Spleen (tissue), 11 donors: ENCODE results near the gene LRRC52. TPM values are rescaled to one million over a fixed set of nuclear protein-coding genes. Genes with fewer than 3 reads are reported as not detected.

Experiments used
- DNase-seq: peaks from one replicate; pipeline ENCODE4 v3.0.0-alpha.2; 2020
- H3K27ac ChIP-seq, 8 donors: fragments of 200-600 bp; sonication (generic) in 7 of 8; 1 replicate in 4 of 8; 2 replicates in 4 of 8; pipeline versions ENCODE4 v1.5.0 to v1.8.0; 2016 to 2021; ENCODE audit warnings: inconsistent platforms in 4 of 8, mild to moderate bottlenecking in 4 of 8, moderate library complexity in 1 of 8
- H3K27me3 ChIP-seq, 7 donors: fragments of 200-600 bp; sonication (generic) in 6 of 7; replicated peaks in 1 of 7; 1 replicate in 4 of 7; 2 replicates in 3 of 7; pipeline versions ENCODE4 v1.5.0 to v1.8.0; 2016 to 2021; ENCODE audit warnings: inconsistent platforms in 3 of 7, mild to moderate bottlenecking in 1 of 7
- H3K36me3 ChIP-seq, 6 donors: fragments of 200-600 bp; sonication (generic) in 5 of 6; 1 replicate in 4 of 6; 2 replicates in 2 of 6; pipeline versions ENCODE4 v1.5.0 to v1.8.0; 2016 to 2021; ENCODE audit warnings: inconsistent platforms in 2 of 6
- H3K4me1 ChIP-seq, 6 donors: fragments of 200-600 bp; sonication (generic) in 5 of 6; 1 replicate in 3 of 6; 2 replicates in 3 of 6; pipeline versions ENCODE4 v1.5.0 to v1.8.0; 2016 to 2021; ENCODE audit warnings: inconsistent platforms in 3 of 6
- H3K4me3 ChIP-seq, 8 donors: fragments of 200-600 bp; sonication (generic) in 7 of 8; 1 replicate in 4 of 8; 2 replicates in 4 of 8; pipeline versions ENCODE4 v1.5.0 to v1.8.0; 2016 to 2021; ENCODE audit warnings: inconsistent platforms in 4 of 8, mild to moderate bottlenecking in 4 of 8, moderate library complexity in 2 of 8
- H3K9me3 ChIP-seq, 8 donors: fragments of 200-600 bp; sonication (generic) in 7 of 8; 1 replicate in 4 of 8; 2 replicates in 4 of 8; pipeline versions ENCODE4 v1.5.0 to v1.8.0; 2016 to 2021; ENCODE audit warnings: inconsistent platforms in 4 of 8
- POLR2A ChIP-seq, 3 donors: fragments of 450-650 bp; IDR thresholded peaks; one replicate each; pipeline ENCODE4 v1.5.1; 2017; ENCODE audit warnings: antibody characterized with exemption in 3 of 3, mild to moderate bottlenecking in 1 of 3
- POLR2AphosphoS5 ChIP-seq, 3 donors: sonication (generic); formaldehyde crosslinking; IDR thresholded peaks; one replicate each; pipeline ENCODE4 v1.5.1; 2017; ENCODE audit warnings: antibody characterized with exemption in 3 of 3
- WGBS, 5 donors: extraction: QIAGEN DNeasy Blood & Tissue Kit in 3 of 5; methylation state at CpG; one replicate each; pipeline versions ENCODE4 v1.1.5 to v1.1.7; 2013 to 2018; 5-methylcytosine and 5-hydroxymethylcytosine counted together
- intact Hi-C: fragments of 100-400 bp; cut with DNase I; formaldehyde crosslinking; loops from one replicate; pipeline ENCODE4 v1.15.0; 2023; ENCODE audit warnings: low total_unique reads
- polyA plus RNA-seq, 3 donors: library from polyadenylated mRNA; stranded (reverse); fragments of 200-250 nt; gene quantifications; one replicate each; pipeline ENCODE4 v1.2.1, GENCODE V29; 2013
- total RNA-seq, 7 donors: library from RNA; depleted of rRNA in 3 of 7; stranded (reverse); fragments of >200 nt in 3 of 7; fragmentation: NEBNext Ultra II Directional in 4 of 7; extraction: Animal tissue kit (Norgen Biotek cat#: 25700) in 4 of 7; gene quantifications; one replicate each; pipeline versions ENCODE4 v1.1.0 to v1.2.1, GENCODE V29; 2016 to 2021
- TF ChIP-seq, protein P1 (sequence below), 11 experiments: fragments of 200-600 bp in 7 of 11; fragments of 450-650 bp in 4 of 11; sonication (generic) in 4 of 11; IDR thresholded peaks in 8 of 11; conservative IDR thresholded peaks in 3 of 11; 1 replicate in 7 of 11; 2 replicates in 4 of 11; pipeline versions ENCODE4 v1.4.0 to v1.8.0; 2016 to 2021; ENCODE audit warnings: antibody characterized with exemption in 11 of 11, inconsistent platforms in 4 of 11, mild to moderate bottlenecking in 1 of 11
- donor health status: healthy with polysubstance abuse.
- donor health status: DM: no; HTN: no; CAD: no; lungs with moderate emphysema.
- donor health status: DM: no; HTN: no; CAD: no.
- donor health status: Bipolar disorder and iron deficiency.
- donor health status: healthy.
- donor health status: DM: no; HTN: no; CAD: no.
- donor health status: DM: yes; HTN: yes; CAD: no.

The LRRC52 gene
- total and polyA plus RNA-seq, 10 donors: not detected

DNA sequence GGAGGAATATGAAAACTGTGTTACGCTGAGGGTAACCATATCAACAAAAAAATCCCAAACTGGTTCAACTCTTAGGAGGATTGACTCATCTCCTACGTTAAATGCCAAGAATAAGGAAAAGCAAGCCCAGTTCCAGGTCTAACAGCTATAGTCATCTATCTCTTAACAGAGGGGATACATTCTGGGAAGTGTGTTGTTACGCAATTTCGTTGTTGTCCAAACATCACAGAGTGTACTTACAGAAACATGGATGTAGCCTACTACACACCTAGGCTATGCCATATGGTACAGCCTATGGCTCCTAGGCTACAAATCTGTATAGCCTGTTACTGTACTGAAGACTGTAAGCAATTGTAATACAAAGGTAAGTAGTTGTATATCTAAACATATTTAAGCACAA lies 23.2 kb upstream of the LRRC52 start:
- no peaks in the 10 kb centered on the region for H3K4me1 ChIP-seq
- no peak overlapping the region for H3K4me3 ChIP-seq
- H3K9me3 ChIP-seq: peaks cover 0 to 37% (median 20%) of the 10 kb centered on the region in 8 donors
- peaks cover 0 to 11% (median 0%) of the 10 kb centered on the region in 7 donors for H3K27me3 ChIP-seq
- intact Hi-C loops: no loop called here
- TF ChIP-seq, protein P1, sequence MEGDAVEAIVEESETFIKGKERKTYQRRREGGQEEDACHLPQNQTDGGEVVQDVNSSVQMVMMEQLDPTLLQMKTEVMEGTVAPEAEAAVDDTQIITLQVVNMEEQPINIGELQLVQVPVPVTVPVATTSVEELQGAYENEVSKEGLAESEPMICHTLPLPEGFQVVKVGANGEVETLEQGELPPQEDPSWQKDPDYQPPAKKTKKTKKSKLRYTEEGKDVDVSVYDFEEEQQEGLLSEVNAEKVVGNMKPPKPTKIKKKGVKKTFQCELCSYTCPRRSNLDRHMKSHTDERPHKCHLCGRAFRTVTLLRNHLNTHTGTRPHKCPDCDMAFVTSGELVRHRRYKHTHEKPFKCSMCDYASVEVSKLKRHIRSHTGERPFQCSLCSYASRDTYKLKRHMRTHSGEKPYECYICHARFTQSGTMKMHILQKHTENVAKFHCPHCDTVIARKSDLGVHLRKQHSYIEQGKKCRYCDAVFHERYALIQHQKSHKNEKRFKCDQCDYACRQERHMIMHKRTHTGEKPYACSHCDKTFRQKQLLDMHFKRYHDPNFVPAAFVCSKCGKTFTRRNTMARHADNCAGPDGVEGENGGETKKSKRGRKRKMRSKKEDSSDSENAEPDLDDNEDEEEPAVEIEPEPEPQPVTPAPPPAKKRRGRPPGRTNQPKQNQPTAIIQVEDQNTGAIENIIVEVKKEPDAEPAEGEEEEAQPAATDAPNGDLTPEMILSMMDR (IDR thresholded peaks at IDR 0.05 in 8 of 11, conservative IDR thresholded peaks at IDR 0.05 in 3 of 11): no peak
- TF ChIP-seq POLR2AphosphoS5 (IDR thresholded peaks at IDR 0.05) (no peak), POLR2A (IDR thresholded peaks at IDR 0.05) (no peak)
- no peaks in the 10 kb centered on the region for H3K36me3 ChIP-seq
- DNase-seq: no peak
- H3K27ac ChIP-seq: no peak overlapping the region
- 86 to 94% (median 91%) methylated on average over 4 of the region's 4 CpGs for WGBS, 5 donors

DNA sequence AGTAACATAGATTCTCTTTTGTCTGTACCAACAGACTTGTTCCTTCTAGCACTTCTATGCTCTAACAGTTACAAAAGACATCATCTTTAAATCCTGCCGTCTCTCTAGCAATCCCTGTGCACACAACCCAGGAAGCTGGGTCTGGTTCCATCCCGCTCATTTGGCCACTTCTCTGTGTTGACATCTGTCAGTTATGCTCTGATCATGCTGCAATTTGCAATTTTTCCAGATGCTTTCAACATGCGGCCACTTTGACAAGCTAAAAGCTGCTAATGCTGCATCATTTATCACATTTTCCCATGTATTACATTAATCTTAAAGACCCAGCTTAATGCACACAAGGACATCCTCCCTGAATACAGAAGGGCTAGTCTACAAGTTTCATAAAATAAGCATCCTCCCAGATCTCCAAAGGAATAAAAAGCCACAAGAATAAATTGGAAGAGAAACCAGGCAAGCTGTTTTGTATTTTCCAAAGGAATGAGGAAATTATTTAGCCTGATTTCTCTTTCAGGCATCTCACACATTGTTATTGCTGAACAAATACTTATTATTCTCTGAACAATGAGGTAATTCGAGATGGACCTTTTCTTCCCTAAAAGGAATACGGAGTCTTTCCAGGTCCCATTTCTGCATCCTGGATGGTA lies 19.0 kb upstream of the LRRC52 start:
- H3K27me3 ChIP-seq: peaks cover 0 to 39% (median 0%) of the 10 kb centered on the region in 7 donors
- H3K9me3 ChIP-seq: peaks cover 0 to 35% (median 20%) of the 10 kb centered on the region in 8 donors
- 63 to 77% (median 69%) methylated on average over 5 of the region's 5 CpGs for WGBS, 5 donors
- TF ChIP-seq POLR2AphosphoS5 (IDR thresholded peaks at IDR 0.05): no peak
- TF ChIP-seq, protein P1 (IDR thresholded peaks at IDR 0.05 in 8 of 11, conservative IDR thresholded peaks at IDR 0.05 in 3 of 11): no peak
- no peak for DNase-seq
- H3K27ac ChIP-seq: no peak overlapping the region
- no peak overlapping the region for H3K4me3 ChIP-seq
- no peaks in the 10 kb centered on the region for H3K36me3 ChIP-seq
- H3K4me1 ChIP-seq: no peaks in the 10 kb centered on the region
- intact Hi-C loops: no loop called here

DNA sequence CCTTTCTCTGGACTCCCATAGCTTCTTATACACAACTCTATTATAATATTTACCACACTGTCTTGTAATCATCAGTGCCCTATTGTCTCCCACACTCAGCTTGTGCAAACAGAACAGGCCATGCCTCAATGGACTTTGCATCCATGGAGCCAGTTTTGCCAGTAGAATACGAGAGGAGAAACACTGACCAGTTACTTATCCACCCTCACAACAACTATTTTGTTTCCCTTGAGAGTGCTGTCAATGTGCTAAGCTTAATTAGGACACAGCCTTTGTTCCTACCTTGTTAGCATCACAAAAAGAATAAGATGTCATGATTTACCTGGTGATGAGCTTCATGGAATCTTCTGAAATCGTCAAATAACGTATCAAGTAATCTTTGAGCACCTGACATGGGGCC lies 18.1 kb upstream of the LRRC52 start:
- intact Hi-C loops: no loop called here
- H3K27me3 ChIP-seq: peaks cover 0 to 39% (median 0%) of the 10 kb centered on the region in 7 donors
- H3K4me3 ChIP-seq: no peak overlapping the region
- H3K27ac ChIP-seq: no peak overlapping the region
- no peak for TF ChIP-seq POLR2A (IDR thresholded peaks at IDR 0.05)
- TF ChIP-seq POLR2AphosphoS5 (IDR thresholded peaks at IDR 0.05): no peak
- TF ChIP-seq, protein P1 (IDR thresholded peaks at IDR 0.05 in 8 of 11, conservative IDR thresholded peaks at IDR 0.05 in 3 of 11): no peak
- H3K4me1 ChIP-seq: no peaks in the 10 kb centered on the region
- WGBS, 5 donors: 81 to 90% (median 85%) methylated on average over 3 of the region's 3 CpGs
- no peak for DNase-seq
- no peaks in the 10 kb centered on the region for H3K36me3 ChIP-seq
- peaks cover 0 to 27% (median 19%) of the 10 kb centered on the region in 8 donors for H3K9me3 ChIP-seq

DNA sequence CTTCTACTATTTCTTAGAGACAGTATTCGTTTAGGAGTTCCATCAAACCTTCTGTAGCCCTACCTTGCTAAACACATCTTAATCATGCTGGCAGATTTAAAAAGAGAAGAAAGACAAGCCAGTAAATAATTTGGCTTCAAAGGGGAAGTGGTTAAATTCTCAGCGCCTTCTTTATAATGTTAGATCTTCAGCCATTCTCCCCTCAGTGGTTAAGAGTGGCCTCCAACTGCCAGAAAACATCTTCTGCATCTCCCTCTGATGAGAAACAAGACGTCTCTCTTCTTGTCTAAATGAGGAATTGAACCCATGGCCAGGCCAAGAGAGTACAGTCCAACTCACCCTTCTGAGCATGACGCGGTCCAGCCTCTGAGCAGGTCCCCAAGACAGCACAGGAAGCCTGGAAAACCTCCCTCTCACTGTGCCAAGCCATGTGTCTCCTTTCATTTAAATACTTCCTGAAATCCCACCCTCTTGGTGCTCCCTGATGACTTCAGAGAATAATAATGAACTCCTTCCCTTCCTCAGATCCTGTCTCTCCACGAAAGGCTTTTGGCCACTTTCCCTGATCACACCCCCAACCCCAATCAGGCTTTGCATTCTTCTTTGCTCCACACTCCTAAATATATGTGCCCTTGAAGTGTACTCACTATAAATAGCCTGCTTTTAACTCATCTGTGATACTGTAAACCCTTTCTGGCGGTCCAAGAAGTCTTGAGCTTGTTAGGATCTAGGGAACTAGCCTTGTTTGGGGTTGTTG lies 16.4 kb upstream of the LRRC52 start:
- intact Hi-C loops: no loop called here
- H3K4me1 ChIP-seq: no peaks in the 10 kb centered on the region
- no peak overlapping the region for H3K4me3 ChIP-seq
- peaks cover 0 to 10% (median 5%) of the 10 kb centered on the region in 8 donors for H3K9me3 ChIP-seq
- DNase-seq: no peak
- H3K27me3 ChIP-seq: peaks cover 0 to 44% (median 0%) of the 10 kb centered on the region in 7 donors
- WGBS, 5 donors: 30 to 41% (median 37%) methylated on average over 7 of the region's 7 CpGs
- H3K27ac ChIP-seq: peak overlapping the region in 5 of 8 donors; percentile 30 to 55 (median 47)
- TF ChIP-seq POLR2A (IDR thresholded peaks at IDR 0.05) (no peak), POLR2AphosphoS5 (IDR thresholded peaks at IDR 0.05) (no peak)
- TF ChIP-seq, protein P1 (IDR thresholded peaks at IDR 0.05 in 8 of 11, conservative IDR thresholded peaks at IDR 0.05 in 3 of 11): no peak
- H3K36me3 ChIP-seq: no peaks in the 10 kb centered on the region
